OCI-LY3 (cell line): ENCODE measurements around the gene CD163.
"Not testable (repeated sequence)": the region's sequence is repeated elsewhere in the genome, so short reads cannot be mapped to it uniquely, and the experiment has no call there.

Source experiments
- H2AFZ ChIP-seq: fragments of 200-600, 300-600 bp; shearing (Covaris generic); 2 replicates; pipeline ENCODE4 v1.6.0; 2014; ENCODE audit warnings: antibody characterized with exemption, low read depth, low read length
- H3K27ac ChIP-seq: fragments of 200-600, 300-600 bp; sonication (generic); 2 replicates; pipeline ENCODE4 v1.5.1; 2014; ENCODE audit warnings: mild to moderate bottlenecking, low read length, moderate library complexity, mixed read lengths
- H3K27me3 ChIP-seq: fragments of 200-600, 300-600 bp; sonication (generic); 2 replicates; pipeline ENCODE4 v1.6.1; 2014; ENCODE audit warnings: low read depth, low read length, mixed read lengths
- H3K36me3 ChIP-seq: fragments of 200-600, 300-600 bp; sonication (generic); replicated peaks from 2 replicates; pipeline ENCODE3; 2014; ENCODE audit warnings: low read depth, low read length, mixed read lengths
- H3K4me1 ChIP-seq: fragments of 300-600, 200-600 bp; sonication (generic); 2 replicates; pipeline ENCODE4 v1.6.1; 2014; ENCODE audit warnings: low read length, mixed read lengths
- H3K4me2 ChIP-seq: fragments of 200-600, 300-600 bp; sonication (generic); 2 replicates; pipeline ENCODE4 v1.6.1; 2014; ENCODE audit warnings: low read length, mixed read lengths
- H3K4me3 ChIP-seq: fragments of 300-600, 200-600 bp; sonication (generic); 2 replicates; pipeline ENCODE4 v1.5.1; 2014; ENCODE audit warnings: antibody characterized with exemption, mild to moderate bottlenecking, low read length, moderate library complexity
- H3K79me2 ChIP-seq: fragments of 300-600, 200-600 bp; shearing (Covaris generic); 2 replicates; pipeline ENCODE4 v1.6.1; 2014; ENCODE audit warnings: mild to moderate bottlenecking, low read length, mixed read lengths
- H3K9ac ChIP-seq: fragments of 300-600, 200-600 bp; shearing (Covaris generic); 2 replicates; pipeline ENCODE4 v1.6.0; 2014; ENCODE audit warnings: mild to moderate bottlenecking, low read length, moderate library complexity
- H3K9me3 ChIP-seq: fragments of 200-600, 300-600 bp; shearing (Covaris generic); 2 replicates; pipeline ENCODE4 v1.6.1; 2014; ENCODE audit warnings: low read length, mixed read lengths; ENCODE audit not compliant: insufficient read depth
- H4K20me1 ChIP-seq: fragments of 200-600, 300-600 bp; sonication (generic); 2 replicates; pipeline ENCODE4 v1.6.1; 2016; ENCODE audit warnings: low read length, mixed read lengths; ENCODE audit not compliant: insufficient read depth
- CTCF ChIP-seq: fragments of 200-600, 300-600 bp; sonication (generic); IDR thresholded peaks from 2 replicates; pipeline ENCODE4 v1.5.1; 2014; ENCODE audit warnings: antibody characterized with exemption, low read length, low read depth
- EZH2phosphoT487 ChIP-seq: fragments of 200-600 bp; shearing (Covaris generic); IDR thresholded peaks from 2 replicates; pipeline ENCODE4 v1.6.1; 2018; ENCODE audit warnings: antibody characterized with exemption, mixed run types, low read depth

The CD163 gene

GRCh38 chr12:7512553-7512952, 9.0 kb upstream of the CD163 start:
- H3K27ac ChIP-seq = no peak overlapping the region
- H3K9me3 ChIP-seq = no peaks in the 10 kb centered on the region
- no peaks in the 10 kb centered on the region for H3K79me2 ChIP-seq
- H3K27me3 ChIP-seq = no peaks in the 10 kb centered on the region
- no peak overlapping the region for H2AFZ ChIP-seq
- H3K9ac ChIP-seq = no peak overlapping the region
- H3K4me2 ChIP-seq = no peak overlapping the region
- H3K4me3 ChIP-seq = no peak overlapping the region
- no peaks in the 10 kb centered on the region for H3K4me1 ChIP-seq
- no peaks in the 10 kb centered on the region for H4K20me1 ChIP-seq
- H3K36me3 ChIP-seq = no peaks in the 10 kb centered on the region
- no peak for TF ChIP-seq EZH2phosphoT487
- TF ChIP-seq CTCF = no peak

GRCh38 chr12:7509793-7510470, 6.4 kb upstream of the CD163 start:
- not testable (repeated sequence) for H3K4me1 ChIP-seq, H3K4me2 ChIP-seq, H3K27me3 ChIP-seq

GRCh38 chr12:7502612-7503011, 965 bp downstream of the CD163 start:
- H3K4me1 ChIP-seq = peaks cover 2% of the 10 kb centered on the region; the same call in 1 of the 2 replicates
- H3K27me3 ChIP-seq = peaks cover 18% of the 10 kb centered on the region; the same call in 1 of the 2 replicates
- no peaks in the 10 kb centered on the region for H3K36me3 ChIP-seq
- no peak overlapping the region for H3K4me2 ChIP-seq
- TF ChIP-seq EZH2phosphoT487 = no peak
- TF ChIP-seq CTCF = no peak
- no peak overlapping the region for H3K9ac ChIP-seq
- no peak overlapping the region for H3K27ac ChIP-seq
- H3K4me3 ChIP-seq = no peak overlapping the region
- no peaks in the 10 kb centered on the region for H3K9me3 ChIP-seq
- H4K20me1 ChIP-seq = no peaks in the 10 kb centered on the region
- no peaks in the 10 kb centered on the region for H3K79me2 ChIP-seq
- no peak overlapping the region for H2AFZ ChIP-seq

More at GRCh38 chr12:7509793-7510470, 6.4 kb upstream of the CD163 start:
- not testable (repeated sequence) for H3K36me3 ChIP-seq, H3K27ac ChIP-seq, H2AFZ ChIP-seq, H4K20me1 ChIP-seq, H3K9me3 ChIP-seq, H3K79me2 ChIP-seq, H3K4me3 ChIP-seq, H3K9ac ChIP-seq

DNA sequence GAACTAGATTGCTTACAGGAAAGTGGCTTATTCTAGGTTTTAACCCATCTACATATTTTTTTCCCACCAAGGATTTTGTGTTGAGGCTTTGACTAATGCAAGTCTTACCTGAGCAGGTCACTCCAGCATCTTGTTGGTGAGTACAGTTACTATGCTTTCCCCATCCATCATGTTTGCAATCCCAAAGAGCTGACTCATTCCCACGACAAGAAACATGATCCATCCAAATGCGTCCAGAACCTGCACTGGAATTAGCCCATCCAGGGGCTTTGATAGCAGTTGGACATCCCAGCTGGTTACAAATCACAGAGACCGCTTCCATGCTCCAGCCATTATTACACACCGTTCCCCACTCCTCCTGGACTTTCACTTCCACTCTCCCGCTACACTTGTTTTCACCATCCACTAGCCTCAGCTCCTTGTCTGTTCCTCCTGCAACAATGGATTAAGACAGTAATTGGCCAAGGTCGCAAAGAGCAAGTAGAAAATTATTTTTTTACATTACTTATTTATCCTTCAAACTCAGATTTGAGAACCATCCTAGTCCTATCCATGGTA, 2.5 kb downstream of the CD163 start:
- H3K4me3 ChIP-seq = no peak overlapping the region
- no peaks in the 10 kb centered on the region for H3K9me3 ChIP-seq
- no peak overlapping the region for H3K9ac ChIP-seq
- H3K4me1 ChIP-seq = peaks cover 2% of the 10 kb centered on the region; the same call in 1 of the 2 replicates
- no peak overlapping the region for H3K4me2 ChIP-seq
- H4K20me1 ChIP-seq = no peaks in the 10 kb centered on the region
- H3K27ac ChIP-seq = no peak overlapping the region
- H3K27me3 ChIP-seq = peaks cover 18% of the 10 kb centered on the region; the same call in 1 of the 2 replicates
- no peaks in the 10 kb centered on the region for H3K79me2 ChIP-seq
- H3K36me3 ChIP-seq = no peaks in the 10 kb centered on the region
- no peak overlapping the region for H2AFZ ChIP-seq
- TF ChIP-seq EZH2phosphoT487 (no peak), CTCF (no peak)
